PC-3 (cell line): ENCODE measurements around the gene TAOK3. TPM values are rescaled to one million over a fixed set of nuclear protein-coding genes. Genes with fewer than 3 reads are reported as not detected.

ENCODE experiments used
- ATAC-seq: fragments of 200-7000 bp; cut with Tn5 transposase; 2 replicates; pipeline ENCODE4 v1.9.1; 2020; ENCODE audit warnings: mild to moderate bottlenecking, moderate library complexity
- BruUV-seq: library from RNA; stranded (reverse); fragments of 400-500 nt; replicated peaks from 2 replicates; lab custom pipeline; 2021; lab: Mats Ljungman, UMichigan
- CTCF ChIA-PET: fragments of 300-600 bp; sonication (Branson Sonifier 250); formaldehyde crosslinking; loops from one replicate; lab custom pipeline; 2022; ENCODE audit warnings: antibody characterized with exemption; lab: Charles Lee
- POLR2A ChIA-PET: fragments of 300-600 bp; sonication (Branson Sonifier 250); formaldehyde crosslinking; loops from one replicate; lab custom pipeline; 2022; ENCODE audit warnings: antibody characterized with exemption; ENCODE audit not compliant: unreplicated experiment; lab: Charles Lee
- DNase-seq: peaks from one replicate; pipeline ENCODE4 v3.0.0-alpha.2; 2015
- H2AFZ ChIP-seq: fragments of 300-600 bp; sonication (generic); 2 replicates; pipeline ENCODE4 v1.6.0; 2016; ENCODE audit warnings: antibody characterized with exemption, low read length
- H3F3A ChIP-seq: fragments of 300-600 bp; sonication (generic); one replicate; pipeline ENCODE4 v1.6.0; 2017; ENCODE audit warnings: antibody characterized with exemption, low read length, control low read depth, mild to moderate bottlenecking; ENCODE audit not compliant: unreplicated experiment
- H3K27ac ChIP-seq: fragments of 300-600 bp; sonication (generic); 2 replicates; pipeline ENCODE4 v1.5.1; 2016; ENCODE audit warnings: mild to moderate bottlenecking, low read length
- H3K27me3 ChIP-seq: fragments of 300-600 bp; sonication (generic); 2 replicates; pipeline ENCODE4 v1.6.1; 2016; ENCODE audit warnings: low read length, mixed read lengths
- H3K36me3 ChIP-seq: fragments of 300-600 bp; sonication (generic); 2 replicates; pipeline ENCODE4 v1.6.1; 2016; ENCODE audit warnings: low read depth, mixed run types, low read length, mixed read lengths
- H3K4me1 ChIP-seq: fragments of 300-600 bp; sonication (generic); 2 replicates; pipeline ENCODE4 v1.5.1; 2016; ENCODE audit warnings: low read length; ENCODE audit not compliant: insufficient read depth
- H3K4me2 ChIP-seq: fragments of 300-600 bp; sonication (generic); 2 replicates; pipeline ENCODE4 v1.6.0; 2016; ENCODE audit warnings: low read length
- H3K4me3 ChIP-seq: fragments of 300-600 bp; sonication (generic); 2 replicates; pipeline ENCODE4 v1.5.1; 2016; ENCODE audit warnings: mild to moderate bottlenecking, low read length, mixed read lengths
- H3K79me2 ChIP-seq: fragments of 300-600 bp; sonication (generic); 2 replicates; pipeline ENCODE4 v1.6.1; 2017; ENCODE audit warnings: low read length, mixed read lengths
- H3K9ac ChIP-seq: fragments of 300-600 bp; sonication (generic); 2 replicates; pipeline ENCODE4 v1.6.0; 2016; ENCODE audit warnings: mild to moderate bottlenecking, low read length
- H3K9me2 ChIP-seq: fragments of 300-600 bp; sonication (generic); replicated peaks from 2 replicates; pipeline ENCODE4 v1.6.1; 2016; ENCODE audit warnings: mixed run types, low read length, mixed read lengths
- H3K9me3 ChIP-seq: fragments of 300-600 bp; sonication (generic); 2 replicates; pipeline ENCODE4 v1.6.1; 2016; ENCODE audit warnings: low read length, mixed read lengths
- H4K20me1 ChIP-seq: fragments of 300-600 bp; sonication (generic); 2 replicates; pipeline ENCODE4 v1.6.1; 2016; ENCODE audit warnings: low read length, mixed read lengths
- CTCF ChIP-seq: fragments of 300-600 bp; sonication (generic); conservative IDR thresholded peaks from 2 replicates; pipeline ENCODE4 v1.5.1; 2017; ENCODE audit warnings: antibody characterized with exemption, low read depth, mild to moderate bottlenecking, low read length
- EZH2 ChIP-seq: fragments of 300-600 bp; sonication (generic); IDR thresholded peaks from one replicate; pipeline ENCODE4 v1.6.1; 2017; ENCODE audit warnings: antibody characterized with exemption, mild to moderate bottlenecking, low read length; ENCODE audit not compliant: unreplicated experiment
- EZH2phosphoT487 ChIP-seq: fragments of 300-600 bp; sonication (generic); IDR thresholded peaks from 2 replicates; pipeline ENCODE4 v1.6.1; 2018; ENCODE audit warnings: mild to moderate bottlenecking, antibody characterized with exemption, low read length, borderline replicate concordance
- intact Hi-C: fragments of 100-400 bp; cut with micrococcal nuclease; formaldehyde crosslinking; loops from 2 replicates; pipeline ENCODE4 v1.9.0; 2023
- total RNA-seq: library from RNA; depleted of rRNA; stranded (reverse); fragments of >200 nt; gene quantifications from 2 replicates; pipeline ENCODE4 v1.2.3, GENCODE V29; 2014

TAOK3 gene
- total RNA-seq, 1 experiment from 2014 or later, result 27.9 TPM

DNA sequence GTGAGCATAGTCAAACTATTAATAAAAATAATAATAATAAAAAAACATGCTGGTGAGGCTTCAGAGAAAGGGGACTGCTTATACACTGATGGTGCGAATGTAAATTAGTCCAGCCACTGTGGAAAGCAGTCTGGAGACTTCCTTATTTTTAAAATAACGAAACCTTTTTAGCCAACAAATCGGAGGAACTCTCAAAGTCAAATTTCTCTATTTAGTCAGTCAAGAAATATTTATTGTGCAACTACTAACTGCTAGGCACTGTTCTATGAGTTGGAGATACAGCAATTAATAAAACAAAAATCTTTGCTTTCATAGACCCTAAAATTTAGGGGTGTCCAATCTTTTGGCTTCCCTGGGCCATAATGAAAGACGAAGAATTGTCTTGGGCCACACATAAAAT lies 10.8 kb downstream of the TAOK3 start:
- CTCF ChIA-PET, result no interaction called here
- BruUV-seq, result no TSS peak

GRCh38 chr12:118361092-118361404 lies 11.7 kb downstream of the TAOK3 start:
- Histone ChIP-seq H3F3A (no peaks in the 10 kb centered on the region), H3K4me2 (peak overlapping the region; percentile 54), H2AFZ (no peak overlapping the region), H3K27ac (0 out of 2 replicates have a peak overlapping the region, but pooled peaks have one; percentile 4), H3K9me2 (no peaks in the 10 kb centered on the region), H4K20me1 (no peaks in the 10 kb centered on the region), H3K36me3 (no peaks in the 10 kb centered on the region), H3K9ac (no peak overlapping the region), H3K27me3 (no peaks in the 10 kb centered on the region), H3K4me3 (no peak overlapping the region), H3K79me2 (peaks cover 23% of the 10 kb centered on the region), H3K4me1 (peaks cover 43% of the 10 kb centered on the region), H3K9me3 (no peaks in the 10 kb centered on the region)
- ChIA-PET CTCF (no interaction called here), POLR2A (no interaction called here)
- TF ChIP-seq EZH2 (no peak), EZH2phosphoT487 (no peak), CTCF (no peak)
- ATAC-seq, result peak; percentile 54
- DNase-seq, result no peak
- no TSS peak for BruUV-seq
- intact Hi-C loops, result no loop called here

More for the DNA sequence above, 10.8 kb downstream of the TAOK3 start:
- Histone ChIP-seq H3K9ac (no peak overlapping the region), H3K36me3 (no peaks in the 10 kb centered on the region), H3K79me2 (peaks cover 30% of the 10 kb centered on the region), H3K9me3 (no peaks in the 10 kb centered on the region), H3K4me3 (no peak overlapping the region), H3F3A (no peaks in the 10 kb centered on the region), H3K9me2 (no peaks in the 10 kb centered on the region), H3K27me3 (no peaks in the 10 kb centered on the region), H4K20me1 (no peaks in the 10 kb centered on the region), H3K4me2 (no peak overlapping the region), H3K4me1 (peaks cover 38% of the 10 kb centered on the region), H3K27ac (no peak overlapping the region), H2AFZ (no peak overlapping the region)
- TF ChIP-seq CTCF, result no peak
- TF ChIP-seq EZH2phosphoT487, result no peak
- no peak for TF ChIP-seq EZH2
- no peak for ATAC-seq
- no peak for DNase-seq
- intact Hi-C loops, result no loop called here
- POLR2A ChIA-PET, result no interaction called here

DNA sequence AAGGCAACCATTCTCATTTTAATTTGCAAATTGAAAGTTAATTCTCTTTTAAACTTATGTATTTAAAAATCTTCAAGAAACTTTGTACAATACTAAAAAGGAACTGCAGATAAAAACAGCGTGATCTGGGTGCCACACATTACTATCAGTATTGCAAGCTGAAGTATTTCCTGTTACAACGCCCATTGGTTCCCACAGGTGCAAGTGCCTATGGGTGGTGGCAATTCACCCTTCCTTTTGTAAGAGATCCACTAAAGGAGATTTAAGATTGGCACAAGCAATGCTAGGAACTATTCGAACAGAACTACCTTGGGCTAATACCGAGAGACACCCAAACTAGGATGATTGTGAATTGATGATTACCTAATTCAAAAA lies 13.2 kb downstream of the TAOK3 start:
- no peak overlapping the region for H3K4me3 ChIP-seq
- DNase-seq (no peak), ATAC-seq (no peak)
- no peak overlapping the region for H3K9ac ChIP-seq
- CTCF ChIA-PET, result no interaction called here
- H3K9me3 ChIP-seq, result no peaks in the 10 kb centered on the region
- H3K4me1 ChIP-seq, result peaks cover 43% of the 10 kb centered on the region
- no peaks in the 10 kb centered on the region for H3F3A ChIP-seq
- H3K27me3 ChIP-seq, result no peaks in the 10 kb centered on the region
- H3K27ac ChIP-seq, result no peak overlapping the region
- TF ChIP-seq EZH2 (no peak), CTCF (no peak), EZH2phosphoT487 (no peak)
- H4K20me1 ChIP-seq, result no peaks in the 10 kb centered on the region
- no peak overlapping the region for H3K4me2 ChIP-seq
- peaks cover 28% of the 10 kb centered on the region for H3K79me2 ChIP-seq
- no peak overlapping the region for H2AFZ ChIP-seq
- H3K9me2 ChIP-seq, result no peaks in the 10 kb centered on the region
- POLR2A ChIA-PET, result no interaction called here
- no TSS peak for BruUV-seq
- H3K36me3 ChIP-seq, result no peaks in the 10 kb centered on the region
- intact Hi-C loops, result no loop called here
